K562 (cell line): Measurements from ENCODE around the gene CD96. TPM values are rescaled to one million over a fixed set of nuclear protein-coding genes. Genes with fewer than 3 reads are reported as not detected.

Source experiments
- ATAC-seq: fragments of 200-7000 bp; cut with Tn5 transposase; 3 replicates; pipeline ENCODE4 v1.9.1; 2020; ENCODE audit warnings: moderate library complexity
- BruUV-seq: library from RNA; stranded (reverse); fragments of 400-500 nt; replicated peaks from 2 replicates; lab custom pipeline; 2021; lab: Mats Ljungman, UMichigan
- CTCF ChIA-PET: fragments of 300-600 bp; formaldehyde crosslinking; extraction: SDS; loops from one replicate; lab custom pipeline; 2021; ENCODE audit warnings: low intra/inter-chr PET ratio; lab: Yijun Ruan, JAX
- POLR2A ChIA-PET: fragments of 300-600, 350-650 bp; sonication (Branson Sonifier 250); formaldehyde crosslinking; extraction: SDS; loops from one replicate; lab custom pipeline; 2021; ENCODE audit warnings: antibody characterized with exemption, inconsistent platforms; lab: Yijun Ruan, JAX
- DNase-seq, 4 experiments: peaks; one replicate each; pipeline versions ENCODE4 v3.0.0 to v3.0.0-alpha.2; 2011 to 2018; ENCODE audit warnings: low spot score in 3 of 4, mixed read lengths in 3 of 4; ENCODE audit errors: extremely low read depth in 1 of 4
- FAIRE-seq: peaks from 2 replicates; lab custom pipeline; 2011; peaks lifted over from hg19 to GRCh38; lab: Jason Lieb, UNC
- H2AFZ ChIP-seq: 2 replicates; pipeline ENCODE4 v1.6.0; 2011; ENCODE audit warnings: low read depth, low read length, control low read depth, inconsistent platforms
- H3K27ac ChIP-seq: fragments of 200-600 bp; 3 replicates; pipeline ENCODE4 v1.8.0; 2011; ENCODE audit warnings: low read depth, mild to moderate bottlenecking, control low read depth, inconsistent platforms, low read length, moderate library complexity, mixed read lengths; ENCODE audit errors: extremely low read depth
- H3K27me3 ChIP-seq, 2 experiments: fragments of 300-600 bp in 1 of 2; 2 replicates in 1 of 2; 3 replicates in 1 of 2; pipeline versions ENCODE4 v1.6.0 to v1.8.0; 2011; ENCODE audit warnings: inconsistent platforms in 2 of 2, low read length in 2 of 2, mild to moderate bottlenecking in 1 of 2, mixed read lengths in 1 of 2, moderate library complexity in 1 of 2; ENCODE audit not compliant: control insufficient read depth in 2 of 2, insufficient read depth in 2 of 2
- H3K36me3 ChIP-seq: fragments of 300-600 bp; 3 replicates; pipeline ENCODE4 v1.8.0; 2011; ENCODE audit warnings: mild to moderate bottlenecking, low read length, inconsistent platforms; ENCODE audit not compliant: control insufficient read depth, insufficient read depth
- H3K4me1 ChIP-seq, 2 experiments: fragments of 200-600 bp in 1 of 2; replicated peaks in 1 of 2; 2 replicates in 1 of 2; 3 replicates in 1 of 2; pipeline versions ENCODE4 v1.5.1 to v1.8.0; 2011; ENCODE audit warnings: inconsistent platforms in 2 of 2, low read length in 2 of 2, mild to moderate bottlenecking in 1 of 2, mixed read lengths in 1 of 2, moderate library complexity in 1 of 2; ENCODE audit not compliant: control insufficient read depth in 2 of 2, insufficient read depth in 2 of 2
- H3K4me2 ChIP-seq: 2 replicates; pipeline ENCODE4 v1.6.1; 2011; ENCODE audit warnings: low read length, control low read depth, inconsistent platforms, mixed read lengths; ENCODE audit not compliant: insufficient read depth
- H3K4me3 ChIP-seq: fragments of 200-600 bp; sonication (generic), shearing (Covaris generic); 2 replicates; pipeline ENCODE4 v1.5.1; 2016; ENCODE audit warnings: control low read depth, inconsistent platforms
- H3K79me2 ChIP-seq: fragments of 200-600 bp; 3 replicates; pipeline ENCODE4 v1.8.0; 2011; ENCODE audit warnings: low read length, inconsistent platforms; ENCODE audit not compliant: control insufficient read depth, insufficient read depth
- H3K9ac ChIP-seq, 2 experiments: 2 replicates each; pipeline versions ENCODE4 v1.6.0 to v1.6.1; 2011; ENCODE audit warnings: low read depth in 2 of 2, low read length in 2 of 2, control low read depth in 1 of 2, inconsistent platforms in 1 of 2, mild to moderate bottlenecking in 1 of 2, mixed read lengths in 1 of 2; ENCODE audit not compliant: insufficient read depth in 1 of 2
- H3K9me1 ChIP-seq: one replicate; pipeline ENCODE4 v1.6.0; 2011; ENCODE audit warnings: inconsistent platforms, mild to moderate bottlenecking, low read length, moderate library complexity; ENCODE audit not compliant: control insufficient read depth, insufficient read depth
- H3K9me3 ChIP-seq: replicated peaks from 2 replicates; pipeline ENCODE4 v1.5.1; 2011; ENCODE audit warnings: low read depth, low read length, inconsistent platforms; ENCODE audit not compliant: control insufficient read depth, insufficient read depth
- H4K20me1 ChIP-seq: replicated peaks from 2 replicates; pipeline ENCODE4 v1.6.1; 2011; ENCODE audit warnings: low read length, inconsistent platforms, mixed read lengths; ENCODE audit not compliant: control insufficient read depth, insufficient read depth
- CCNT2 ChIP-seq: IDR thresholded peaks from 2 replicates; pipeline ENCODE4 v1.6.1; 2011; ENCODE audit warnings: borderline replicate concordance, low read depth, mild to moderate bottlenecking, moderate library complexity, mixed read lengths, low read length; ENCODE audit not compliant: insufficient read length; ENCODE audit errors: extremely low read depth
- IRF2 ChIP-seq: sonication (generic); formaldehyde crosslinking; IDR thresholded peaks from 2 replicates; pipeline ENCODE4 v1.8.1; 2022; ENCODE audit warnings: mild to moderate bottlenecking, missing genetic modification reagents
- POLR2AphosphoS5 ChIP-seq: IDR thresholded peaks from 2 replicates; pipeline ENCODE4 v1.6.1; 2011; ENCODE audit warnings: mild to moderate bottlenecking, low read depth, low read length, moderate library complexity; ENCODE audit not compliant: control insufficient read depth, insufficient read depth
- RBBP5 ChIP-seq: fragments of 200-600 bp; sonication (generic); IDR thresholded peaks from 2 replicates; pipeline ENCODE4 v1.6.1; 2012; ENCODE audit warnings: borderline replicate concordance, mild to moderate bottlenecking, low read length, control low read depth, inconsistent platforms; ENCODE audit not compliant: insufficient read depth, poor library complexity, severe bottlenecking
- WGBS: fragments of 100-300 bp; shearing (Covaris generic); methylation state at CpG from one replicate; pipeline ENCODE4 v1.1.6; 2016; ENCODE audit warnings: low coverage, mixed read lengths; ENCODE audit not compliant: insufficient coverage; ENCODE audit errors: missing lambda C conversion rate; 5-methylcytosine and 5-hydroxymethylcytosine counted together
- in situ Hi-C: fragments of 300-500 bp; cut with MboI; formaldehyde crosslinking; loops from 4 replicates; pipeline ENCODE4 v1.15.0; 2018; ENCODE audit warnings: inconsistent platforms, mixed read lengths
- intact Hi-C: fragments of 100-400 bp; cut with micrococcal nuclease; formaldehyde crosslinking; loops from 2 replicates; pipeline ENCODE4 v1.14.2; 2022
- polyA plus RNA-seq, 8 experiments: library from polyadenylated mRNA; depleted of rRNA in 4 of 8; stranded (reverse) in 5 of 8; unstranded in 3 of 8; fragments of >200 nt; fragmentation: Nextera tagmentation in 2 of 8; fragmentation: Illumina TruSeq in 1 of 8; extraction: Ambion mirVana in 2 of 8; extraction: Trizol in 1 of 8; gene quantifications; 2 replicates each; pipeline versions ENCODE4 v1.2.1 to v1.2.3, GENCODE V29; 2011 to 2014; ENCODE audit warnings: inconsistent platforms in 1 of 8, missing spikeins in 1 of 8
- total RNA-seq, 7 experiments: library from RNA; depleted of rRNA in 6 of 7; stranded (reverse); fragments of >200 nt in 6 of 7; fragmentation: Illumina TruSeq in 2 of 7; extraction: Trizol in 2 of 7; gene quantifications; 2 replicates each; pipeline versions ENCODE4 v1.2.1 to v1.2.3, GENCODE V29; 2011 to 2021; ENCODE audit warnings: low replicate concordance in 1 of 7
- TF ChIP-seq, protein P1 (sequence below): fragments of 250-450 bp; sonication (Bioruptor Pico); IDR thresholded peaks from 2 replicates; pipeline ENCODE4 v1.9.0; 2021; ENCODE audit warnings: mild to moderate bottlenecking, inconsistent platforms
- TF ChIP-seq, protein P2 (sequence below): fragments of 450-650 bp; IDR thresholded peaks from 2 replicates; pipeline ENCODE4 v1.6.1; 2016; ENCODE audit warnings: missing biosample characterization, missing genetic modification characterization
- TF ChIP-seq, protein P3 (sequence below): fragments of 450-650 bp; formaldehyde crosslinking; IDR thresholded peaks from 2 replicates; pipeline ENCODE4 v1.4.0; 2020; ENCODE audit warnings: mild to moderate bottlenecking, moderate library complexity

Gene CD96
- total and polyA plus RNA-seq, 9 of the 15 experiments (the other 6 are each of a cell fraction or from before 2014, with no cell fraction given), result 0.32 to 5.7 (median 1.2) TPM

DNA sequence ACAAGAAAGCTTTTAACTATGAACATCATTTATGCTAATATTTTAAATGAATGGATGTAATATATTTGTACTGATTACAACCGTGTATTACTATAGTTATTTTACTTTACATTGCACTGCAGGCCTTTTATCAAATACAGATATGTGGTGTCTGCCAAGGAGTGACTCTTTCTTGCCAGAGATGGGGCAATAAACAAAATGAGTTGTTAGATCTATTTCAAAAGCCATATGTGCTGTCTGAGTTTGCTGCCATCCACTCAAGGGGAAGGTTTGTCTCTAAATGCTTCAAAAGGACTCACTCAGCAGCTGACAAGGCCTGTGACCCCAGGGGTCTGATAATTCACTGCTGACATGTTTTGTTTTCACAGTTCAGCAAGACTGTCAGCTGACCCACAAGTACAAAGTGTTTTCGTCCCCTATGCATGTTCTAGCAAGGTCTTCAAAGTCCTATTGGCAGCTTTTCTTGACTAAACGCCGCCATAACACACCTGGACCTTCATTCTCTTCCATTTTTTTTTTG, 94.4 kb downstream of the CD96 start:
- no peak overlapping the region for H3K9ac ChIP-seq
- no peaks in the 10 kb centered on the region for H3K4me1 ChIP-seq
- TF ChIP-seq CCNT2 (no peak), IRF2 (CRISPR knock-in tag) (no peak), POLR2AphosphoS5 (no peak), RBBP5 (no peak)
- TF ChIP-seq, protein P1, sequence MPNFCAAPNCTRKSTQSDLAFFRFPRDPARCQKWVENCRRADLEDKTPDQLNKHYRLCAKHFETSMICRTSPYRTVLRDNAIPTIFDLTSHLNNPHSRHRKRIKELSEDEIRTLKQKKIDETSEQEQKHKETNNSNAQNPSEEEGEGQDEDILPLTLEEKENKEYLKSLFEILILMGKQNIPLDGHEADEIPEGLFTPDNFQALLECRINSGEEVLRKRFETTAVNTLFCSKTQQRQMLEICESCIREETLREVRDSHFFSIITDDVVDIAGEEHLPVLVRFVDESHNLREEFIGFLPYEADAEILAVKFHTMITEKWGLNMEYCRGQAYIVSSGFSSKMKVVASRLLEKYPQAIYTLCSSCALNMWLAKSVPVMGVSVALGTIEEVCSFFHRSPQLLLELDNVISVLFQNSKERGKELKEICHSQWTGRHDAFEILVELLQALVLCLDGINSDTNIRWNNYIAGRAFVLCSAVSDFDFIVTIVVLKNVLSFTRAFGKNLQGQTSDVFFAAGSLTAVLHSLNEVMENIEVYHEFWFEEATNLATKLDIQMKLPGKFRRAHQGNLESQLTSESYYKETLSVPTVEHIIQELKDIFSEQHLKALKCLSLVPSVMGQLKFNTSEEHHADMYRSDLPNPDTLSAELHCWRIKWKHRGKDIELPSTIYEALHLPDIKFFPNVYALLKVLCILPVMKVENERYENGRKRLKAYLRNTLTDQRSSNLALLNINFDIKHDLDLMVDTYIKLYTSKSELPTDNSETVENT (CRISPR knock-in tag), result no peak
- TF ChIP-seq, protein P2, sequence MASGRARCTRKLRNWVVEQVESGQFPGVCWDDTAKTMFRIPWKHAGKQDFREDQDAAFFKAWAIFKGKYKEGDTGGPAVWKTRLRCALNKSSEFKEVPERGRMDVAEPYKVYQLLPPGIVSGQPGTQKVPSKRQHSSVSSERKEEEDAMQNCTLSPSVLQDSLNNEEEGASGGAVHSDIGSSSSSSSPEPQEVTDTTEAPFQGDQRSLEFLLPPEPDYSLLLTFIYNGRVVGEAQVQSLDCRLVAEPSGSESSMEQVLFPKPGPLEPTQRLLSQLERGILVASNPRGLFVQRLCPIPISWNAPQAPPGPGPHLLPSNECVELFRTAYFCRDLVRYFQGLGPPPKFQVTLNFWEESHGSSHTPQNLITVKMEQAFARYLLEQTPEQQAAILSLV (tag), result no peak
- TF ChIP-seq, protein P3, sequence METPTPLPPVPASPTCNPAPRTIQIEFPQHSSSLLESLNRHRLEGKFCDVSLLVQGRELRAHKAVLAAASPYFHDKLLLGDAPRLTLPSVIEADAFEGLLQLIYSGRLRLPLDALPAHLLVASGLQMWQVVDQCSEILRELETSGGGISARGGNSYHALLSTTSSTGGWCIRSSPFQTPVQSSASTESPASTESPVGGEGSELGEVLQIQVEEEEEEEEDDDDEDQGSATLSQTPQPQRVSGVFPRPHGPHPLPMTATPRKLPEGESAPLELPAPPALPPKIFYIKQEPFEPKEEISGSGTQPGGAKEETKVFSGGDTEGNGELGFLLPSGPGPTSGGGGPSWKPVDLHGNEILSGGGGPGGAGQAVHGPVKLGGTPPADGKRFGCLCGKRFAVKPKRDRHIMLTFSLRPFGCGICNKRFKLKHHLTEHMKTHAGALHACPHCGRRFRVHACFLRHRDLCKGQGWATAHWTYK (CRISPR knock-in tag), result no peak
- no peaks in the 10 kb centered on the region for H3K9me3 ChIP-seq
- no peaks in the 10 kb centered on the region for H3K79me2 ChIP-seq
- no peak overlapping the region for H3K27ac ChIP-seq
- H3K4me2 ChIP-seq, result no peak overlapping the region
- no peaks in the 10 kb centered on the region for H3K27me3 ChIP-seq
- no peaks in the 10 kb centered on the region for H4K20me1 ChIP-seq
- BruUV-seq, result no TSS peak
- 3% methylated on average over 3 of the region's 4 CpGs for WGBS
- FAIRE-seq (no peak), DNase-seq (no peak), ATAC-seq (no peak)
- in situ Hi-C loops (no loop called here), intact Hi-C loops (no loop called here)
- no peak overlapping the region for H3K4me3 ChIP-seq
- CTCF ChIA-PET, result no interaction called here
- H2AFZ ChIP-seq, result no peak overlapping the region
- POLR2A ChIA-PET, result no interaction called here
- no peaks in the 10 kb centered on the region for H3K9me1 ChIP-seq
- no peaks in the 10 kb centered on the region for H3K36me3 ChIP-seq
